Mesendoderm (in vitro differentiated cells): ENCODE results near the gene PPP1R14B.
A peak's percentile ranks its signal among the peaks of the same experiment; 100 is the strongest.

Experiments
- DNase-seq: peaks from one replicate; pipeline ENCODE4 v3.0.0; 2013
- H2AK5ac ChIP-seq: 2 replicates; pipeline ENCODE4 v1.6.1; 2013; ENCODE audit warnings: low read length, inconsistent platforms
- H2BK120ac ChIP-seq: 2 replicates; pipeline ENCODE4 v1.6.1; 2013; ENCODE audit warnings: low read depth, mild to moderate bottlenecking, low read length, moderate library complexity, mixed read lengths
- H2BK15ac ChIP-seq: replicated peaks from 2 replicates; pipeline ENCODE4 v1.6.1; 2013; ENCODE audit warnings: low read depth, mild to moderate bottlenecking, moderate library complexity
- H2BK5ac ChIP-seq: 2 replicates; pipeline ENCODE4 v1.6.1; 2013; ENCODE audit warnings: low read length, inconsistent platforms
- H3K18ac ChIP-seq: 2 replicates; pipeline ENCODE4 v1.6.1; 2013; ENCODE audit warnings: mild to moderate bottlenecking, low read length, mixed read lengths
- H3K23ac ChIP-seq: one replicate; pipeline ENCODE4 v1.6.1; 2013; ENCODE audit warnings: low read length
- H3K27ac ChIP-seq: 2 replicates; pipeline ENCODE4 v1.5.1; 2013; ENCODE audit warnings: low read depth, mild to moderate bottlenecking, inconsistent platforms, low read length, moderate library complexity
- H3K27me3 ChIP-seq: 2 replicates; pipeline ENCODE4 v1.6.1; 2013; ENCODE audit warnings: low read length, control low read depth, mild to moderate bottlenecking, inconsistent platforms; ENCODE audit not compliant: insufficient read depth, poor library complexity
- H3K36me3 ChIP-seq: 2 replicates; pipeline ENCODE4 v1.6.1; 2013; ENCODE audit warnings: low read length, inconsistent platforms; ENCODE audit not compliant: control insufficient read depth, insufficient read depth
- H3K4ac ChIP-seq: one replicate; pipeline ENCODE4 v1.6.1; 2013; ENCODE audit warnings: low read depth, mild to moderate bottlenecking, low read length, moderate library complexity
- H3K4me1 ChIP-seq: 2 replicates; pipeline ENCODE4 v1.6.1; 2013; ENCODE audit warnings: low read depth, low read length, inconsistent platforms; ENCODE audit not compliant: control insufficient read depth
- H3K4me2 ChIP-seq: 2 replicates; pipeline ENCODE4 v1.6.1; 2013; ENCODE audit warnings: low read length
- H3K4me3 ChIP-seq: 2 replicates; pipeline ENCODE4 v1.5.1; 2013; ENCODE audit warnings: mild to moderate bottlenecking, low read length
- H3K56ac ChIP-seq: one replicate; pipeline ENCODE4 v1.6.1; 2013; ENCODE audit warnings: low read length
- H3K79me1 ChIP-seq: 2 replicates; pipeline ENCODE4 v1.6.1; 2013; ENCODE audit warnings: low read length, inconsistent platforms
- H3K79me2 ChIP-seq: 2 replicates; pipeline ENCODE4 v1.6.1; 2013; ENCODE audit warnings: mild to moderate bottlenecking, low read length; ENCODE audit not compliant: control insufficient read depth, insufficient read depth
- H3K9ac ChIP-seq: 2 replicates; pipeline ENCODE4 v1.6.1; 2013; ENCODE audit warnings: low read length, inconsistent platforms
- H4K5ac ChIP-seq: one replicate; pipeline ENCODE4 v1.6.1; 2013; ENCODE audit warnings: low read length
- H4K8ac ChIP-seq: one replicate; pipeline ENCODE4 v1.6.1; 2013; ENCODE audit warnings: low read depth, mild to moderate bottlenecking, control low read depth, low read length, moderate library complexity
- WGBS: extraction: QIAGEN DNeasy Blood & Tissue Kit; methylation state at CpG from one replicate; pipeline ENCODE4 v1.1.7; 2013; ENCODE audit warnings: low lambda C conversion rate, missing lambda C conversion rate; ENCODE audit not compliant: insufficient coverage; ENCODE audit errors: extremely low coverage; 5-methylcytosine and 5-hydroxymethylcytosine counted together

Gene PPP1R14B

GRCh38 chr11:64245797-64246620 is 734 bp downstream of the PPP1R14B start:
- peak; percentile 91 for DNase-seq
- H2BK5ac ChIP-seq, result peak overlapping the region; percentile 64

GRCh38 chr11:64245401-64245796 is 1.3 kb downstream of the PPP1R14B start:
- H4K8ac ChIP-seq, result no peak overlapping the region
- no peaks in the 10 kb centered on the region for H3K27me3 ChIP-seq
- H3K4me3 ChIP-seq, result peak overlapping the region; percentile 94
- peak overlapping the region; percentile 75 for H3K23ac ChIP-seq
- H2BK120ac ChIP-seq, result no peak overlapping the region
- H2BK15ac ChIP-seq, result no peak overlapping the region
- H4K5ac ChIP-seq, result no peak overlapping the region
- no peak overlapping the region for H2BK5ac ChIP-seq
- peaks cover 1% of the 10 kb centered on the region for H3K36me3 ChIP-seq
- peaks cover 14% of the 10 kb centered on the region for H3K4me1 ChIP-seq
- no peak for DNase-seq
- peak overlapping the region; percentile 95 for H3K9ac ChIP-seq
- H3K79me1 ChIP-seq, result peaks cover 7% of the 10 kb centered on the region
- no peak overlapping the region for H3K27ac ChIP-seq
- no peak overlapping the region for H3K18ac ChIP-seq
- H3K79me2 ChIP-seq, result peaks cover 23% of the 10 kb centered on the region
- H3K56ac ChIP-seq, result peak overlapping the region; percentile 98
- peak overlapping the region; percentile 35 for H3K4me2 ChIP-seq
- no CpG with 5 or more reads among the region's 6 CpGs for WGBS
- no peak overlapping the region for H3K4ac ChIP-seq
- no peak overlapping the region for H2AK5ac ChIP-seq

More at GRCh38 chr11:64245797-64246620, 734 bp downstream of the PPP1R14B start:
- Histone ChIP-seq H2AK5ac (peak overlapping the region; percentile 86), H3K4ac (peak overlapping the region; percentile 44), H3K56ac (peak overlapping the region; percentile 98), H3K9ac (peak overlapping the region; percentile 95), H3K79me2 (peaks cover 23% of the 10 kb centered on the region), H3K4me1 (peaks cover 12% of the 10 kb centered on the region), H3K27ac (peak overlapping the region; percentile 46), H3K23ac (peak overlapping the region; percentile 75), H3K36me3 (peaks cover 1% of the 10 kb centered on the region), H4K8ac (no peak overlapping the region), H3K79me1 (peaks cover 7% of the 10 kb centered on the region), H3K27me3 (no peaks in the 10 kb centered on the region), H3K4me3 (peak overlapping the region; percentile 94), H2BK120ac (peak overlapping the region; percentile 0), H3K4me2 (peak overlapping the region; percentile 35), H4K5ac (no peak overlapping the region), H2BK15ac (no peak overlapping the region), H3K18ac (peak overlapping the region; percentile 15)
- no CpG with 5 or more reads among the region's 46 CpGs for WGBS

- Histone ChIP-seq H3K18ac (no peak overlapping the region), H2BK120ac (no peak overlapping the region), H3K27ac (no peak overlapping the region), H3K4me2 (peak overlapping the region; percentile 35), H3K4ac (no peak overlapping the region), H3K79me2 (peaks cover 23% of the 10 kb centered on the region), H3K23ac (no peak overlapping the region), H3K79me1 (peaks cover 7% of the 10 kb centered on the region), H2AK5ac (no peak overlapping the region), H2BK5ac (no peak overlapping the region), H4K5ac (no peak overlapping the region), H3K36me3 (peaks cover 1% of the 10 kb centered on the region), H4K8ac (no peak overlapping the region), H3K4me3 (no peak overlapping the region), H2BK15ac (no peak overlapping the region), H3K9ac (peak overlapping the region; percentile 95), H3K27me3 (no peaks in the 10 kb centered on the region), H3K4me1 (peaks cover 18% of the 10 kb centered on the region), H3K56ac (peak overlapping the region; percentile 98)
- WGBS, result no CpG with 5 or more reads among the region's 6 CpGs
- no peak for DNase-seq
These were observed 1.8 kb downstream of the PPP1R14B start for GRCh38 chr11:64244966-64245365.

GRCh38 chr11:64244107-64244506 is 2.6 kb downstream of the PPP1R14B start:
- H3K4me1 ChIP-seq, result peaks cover 15% of the 10 kb centered on the region
- H3K23ac ChIP-seq, result no peak overlapping the region
- H3K27ac ChIP-seq, result no peak overlapping the region
- H3K79me1 ChIP-seq, result peaks cover 7% of the 10 kb centered on the region
- H2BK15ac ChIP-seq, result no peak overlapping the region
- no peak overlapping the region for H2AK5ac ChIP-seq
- H3K9ac ChIP-seq, result no peak overlapping the region
- H3K56ac ChIP-seq, result no peak overlapping the region
- peaks cover 1% of the 10 kb centered on the region for H3K36me3 ChIP-seq
- no peak overlapping the region for H3K4ac ChIP-seq
- no peak overlapping the region for H2BK5ac ChIP-seq
- no CpG with 5 or more reads among the region's 5 CpGs for WGBS
- H4K8ac ChIP-seq, result no peak overlapping the region
- H3K4me2 ChIP-seq, result no peak overlapping the region
- H4K5ac ChIP-seq, result no peak overlapping the region
- H3K79me2 ChIP-seq, result peaks cover 23% of the 10 kb centered on the region
- no peak overlapping the region for H3K18ac ChIP-seq
- H3K27me3 ChIP-seq, result no peaks in the 10 kb centered on the region
- no peak overlapping the region for H3K4me3 ChIP-seq
- DNase-seq, result no peak
- H2BK120ac ChIP-seq, result no peak overlapping the region

- no peak for DNase-seq
- no peak overlapping the region for H3K4me2 ChIP-seq
- H3K4ac ChIP-seq, result no peak overlapping the region
- H3K18ac ChIP-seq, result no peak overlapping the region
- H4K5ac ChIP-seq, result no peak overlapping the region
- H3K4me3 ChIP-seq, result no peak overlapping the region
- H3K79me2 ChIP-seq, result peaks cover 23% of the 10 kb centered on the region
- peaks cover 1% of the 10 kb centered on the region for H3K36me3 ChIP-seq
- H3K27me3 ChIP-seq, result no peaks in the 10 kb centered on the region
- no peak overlapping the region for H2AK5ac ChIP-seq
- H3K56ac ChIP-seq, result no peak overlapping the region
- H3K4me1 ChIP-seq, result peaks cover 11% of the 10 kb centered on the region
- no CpG with 5 or more reads among the region's 8 CpGs for WGBS
- no peak overlapping the region for H2BK120ac ChIP-seq
- no peak overlapping the region for H2BK5ac ChIP-seq
- H2BK15ac ChIP-seq, result no peak overlapping the region
- no peak overlapping the region for H3K23ac ChIP-seq
- peak overlapping the region; percentile 29 for H3K9ac ChIP-seq
- peaks cover 7% of the 10 kb centered on the region for H3K79me1 ChIP-seq
- H4K8ac ChIP-seq, result no peak overlapping the region
- no peak overlapping the region for H3K27ac ChIP-seq
These were observed 3.4 kb downstream of the PPP1R14B start for GRCh38 chr11:64243236-64243854.
